ENCODE results near the gene SLC22A17.
A peak's percentile ranks its signal among the peaks of the same experiment; 100 is the strongest.

The SLC22A17 gene

DNA sequence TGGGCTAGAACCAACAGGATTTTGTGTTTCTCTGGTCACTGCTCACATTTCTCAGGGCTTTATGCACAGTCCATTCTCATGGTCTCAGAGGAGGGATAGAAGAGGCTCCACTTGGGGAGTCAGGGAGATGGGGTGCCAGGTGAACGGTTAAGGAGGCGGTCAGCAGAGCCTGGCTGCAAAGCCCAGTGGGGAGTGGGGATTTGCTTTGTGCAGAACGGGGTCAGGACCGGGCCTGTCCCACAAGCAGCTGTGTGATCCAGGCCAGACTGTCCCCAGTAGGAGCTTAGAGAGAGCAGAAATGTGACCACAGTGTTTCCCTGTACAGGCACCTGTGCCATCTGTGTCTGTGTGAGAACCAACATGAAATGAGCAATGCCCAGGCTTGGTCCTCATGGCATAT is 28.3 kb upstream of the SLC22A17 start:
- DNase-seq, result no peak

DNA sequence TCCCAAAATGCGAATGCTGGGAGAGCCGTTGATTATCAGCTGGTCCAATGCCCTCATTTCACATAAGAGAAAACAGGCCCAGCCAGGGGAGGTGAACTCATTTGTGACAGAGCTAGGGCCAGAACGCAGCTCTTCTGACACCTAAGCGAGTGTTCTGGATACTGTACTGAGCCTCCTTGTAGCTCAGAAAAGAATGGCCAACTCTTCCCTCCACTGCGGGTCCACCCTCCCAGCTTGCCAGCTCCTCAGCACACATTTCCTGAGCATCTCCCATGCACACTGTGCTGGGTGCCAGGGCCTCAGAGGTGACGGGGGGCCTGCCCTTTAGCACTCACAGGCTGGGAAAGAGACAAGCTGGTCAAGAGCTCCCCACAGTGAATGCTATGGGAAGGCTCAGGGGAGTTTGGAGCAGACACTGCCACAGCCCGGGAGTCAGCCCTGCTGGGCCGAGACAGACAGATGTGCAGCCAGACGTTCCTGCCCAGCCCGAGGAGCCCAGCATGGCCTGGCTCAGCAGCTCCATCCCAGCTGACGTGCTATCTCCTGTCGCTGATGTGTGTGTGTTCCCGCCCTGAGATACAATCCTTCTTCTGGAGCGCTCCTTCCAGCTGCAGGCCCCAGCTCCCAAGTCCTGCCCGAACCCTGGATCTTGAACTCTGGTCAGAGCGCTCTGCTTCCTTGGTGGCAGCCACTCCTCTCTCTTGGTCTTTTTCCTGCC is 27.7 kb upstream of the SLC22A17 start:
- no peak for DNase-seq

GRCh38 chr14:23379366-23380196 is 26.9 kb upstream of the SLC22A17 start:
- peak; percentile 64 for DNase-seq

GRCh38 chr14:23378612-23379220 is 26.0 kb upstream of the SLC22A17 start:
- no peak for DNase-seq

DNA sequence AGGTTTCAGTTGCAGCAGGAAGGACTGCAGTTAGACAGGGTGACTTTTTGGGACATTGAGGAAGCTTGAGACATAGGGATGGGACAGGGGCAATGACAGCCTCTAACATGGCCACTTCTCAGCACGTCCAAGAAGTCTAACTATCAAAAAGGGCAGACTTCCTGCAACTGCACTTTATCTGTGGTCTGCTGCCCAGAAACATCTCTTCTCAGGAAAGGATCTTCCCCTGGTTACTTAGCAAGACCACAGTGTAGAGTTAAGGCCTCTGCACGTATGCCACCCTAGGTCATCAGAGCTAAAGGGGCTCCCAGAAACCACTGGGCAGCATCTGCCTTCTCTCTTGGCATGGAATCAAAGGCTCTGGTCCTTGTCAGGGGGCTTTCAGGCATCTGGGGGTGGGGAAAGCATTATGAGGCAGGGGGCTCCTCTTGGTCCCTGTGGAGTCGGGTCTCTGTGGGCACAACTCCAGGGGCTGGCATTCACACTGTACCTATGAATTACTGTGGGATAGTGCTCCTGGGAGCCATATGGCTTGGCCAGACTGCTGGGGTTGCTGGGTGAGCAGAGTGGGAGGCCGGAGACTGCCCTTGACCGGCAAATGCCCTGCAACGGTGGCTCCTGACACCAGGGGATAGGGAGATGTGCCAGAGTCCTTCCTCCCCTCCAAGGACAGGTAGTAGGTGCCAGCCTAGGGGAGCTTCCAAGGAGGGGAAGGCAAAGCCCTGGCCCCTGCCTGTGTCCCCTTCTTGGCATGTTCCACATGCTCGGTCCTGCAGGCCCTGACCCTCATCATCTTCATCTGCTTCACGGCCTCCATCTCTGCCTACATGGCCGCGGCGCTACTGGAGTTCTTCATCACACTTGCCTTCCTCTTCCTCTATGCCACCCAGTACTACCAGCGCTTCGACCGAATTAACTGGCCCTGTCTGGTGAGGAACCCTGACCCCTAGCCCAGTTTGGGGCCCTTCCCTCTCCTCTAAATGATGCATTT is 25.2 kb upstream of the SLC22A17 start:
- DNase-seq, result no peak

DNA sequence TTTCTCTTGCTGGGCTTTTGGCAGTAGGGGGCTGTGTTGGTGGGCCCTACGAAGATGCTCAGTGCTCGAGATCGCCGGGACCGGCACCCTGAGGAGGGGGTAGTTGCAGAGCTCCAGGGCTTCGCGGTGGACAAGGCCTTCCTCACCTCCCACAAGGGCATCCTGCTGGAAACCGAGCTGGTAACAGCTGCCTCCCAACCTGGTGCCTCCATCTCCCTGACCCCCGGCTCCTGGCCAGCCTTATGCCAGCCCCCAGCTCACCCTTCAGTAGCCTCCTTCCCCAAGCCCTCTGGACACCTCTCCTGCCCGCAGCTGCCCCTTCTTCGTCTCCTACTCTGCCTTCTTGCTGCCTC is 24.5 kb upstream of the SLC22A17 start:
- DNase-seq, result no peak

- DNase-seq, result no peak
These were observed 24.0 kb upstream of the SLC22A17 start, which contains the start of gene CMTM5 for GRCh38 chr14:23376482-23377197. TSS of gene CMTM5 (plus strand) at chr14:23377046. CDS start at chr14:23377252, 206 bp downstream.

GRCh38 chr14:23375527-23376251 is 23.0 kb upstream of the SLC22A17 start:
- DNase-seq, result no peak

- no peak for DNase-seq
These were observed 20.4 kb upstream of the SLC22A17 start for GRCh38 chr14:23373041-23373440.

DNA sequence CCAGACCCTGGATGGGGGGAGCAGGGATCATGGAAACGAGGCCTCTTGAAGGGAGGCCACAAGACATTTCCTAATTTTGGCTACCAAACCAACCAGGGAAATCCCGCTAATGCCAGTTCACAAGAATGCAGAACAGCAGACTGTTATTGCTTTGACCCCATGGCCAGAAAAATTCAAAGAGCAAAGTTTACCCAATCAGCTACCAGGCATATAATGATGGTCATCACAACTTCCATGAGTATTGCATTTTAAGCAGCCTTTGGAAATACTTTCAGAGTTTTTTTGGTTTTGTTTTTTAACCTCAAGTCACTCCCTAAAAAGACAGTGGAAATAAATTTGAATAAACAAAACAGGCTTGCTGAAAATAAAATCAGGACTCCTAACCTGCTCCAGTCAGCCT is 19.8 kb upstream of the SLC22A17 start, which contains the start of gene IL25:
Gene IL25 (plus strand): TSS at position 301 of the 400 bp plus-strand sequence.
- no peak for DNase-seq

DNA sequence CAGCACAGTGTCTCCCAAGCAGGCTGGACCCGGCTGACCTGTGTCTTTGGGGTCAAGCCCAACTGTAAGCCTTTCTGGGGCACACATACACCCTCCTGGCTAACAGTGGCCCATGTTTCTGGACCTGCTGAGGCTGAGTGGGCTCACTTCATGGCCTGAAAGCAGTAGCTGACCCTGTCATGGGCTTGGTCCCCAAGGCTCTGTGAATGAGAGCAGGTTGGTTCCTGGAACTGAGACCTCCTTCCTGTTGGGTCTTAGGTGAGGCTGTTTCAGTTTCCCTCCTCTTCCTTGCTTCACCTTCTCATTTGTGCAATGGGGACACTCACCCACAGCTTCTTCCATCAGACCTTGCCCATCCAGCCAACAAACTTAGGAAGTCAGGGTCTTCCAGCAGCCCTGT is 19.2 kb upstream of the SLC22A17 start:
- no peak for DNase-seq

- DNase-seq, result no peak
These were observed 17.5 kb upstream of the SLC22A17 start for GRCh38 chr14:23370221-23370620.

DNA sequence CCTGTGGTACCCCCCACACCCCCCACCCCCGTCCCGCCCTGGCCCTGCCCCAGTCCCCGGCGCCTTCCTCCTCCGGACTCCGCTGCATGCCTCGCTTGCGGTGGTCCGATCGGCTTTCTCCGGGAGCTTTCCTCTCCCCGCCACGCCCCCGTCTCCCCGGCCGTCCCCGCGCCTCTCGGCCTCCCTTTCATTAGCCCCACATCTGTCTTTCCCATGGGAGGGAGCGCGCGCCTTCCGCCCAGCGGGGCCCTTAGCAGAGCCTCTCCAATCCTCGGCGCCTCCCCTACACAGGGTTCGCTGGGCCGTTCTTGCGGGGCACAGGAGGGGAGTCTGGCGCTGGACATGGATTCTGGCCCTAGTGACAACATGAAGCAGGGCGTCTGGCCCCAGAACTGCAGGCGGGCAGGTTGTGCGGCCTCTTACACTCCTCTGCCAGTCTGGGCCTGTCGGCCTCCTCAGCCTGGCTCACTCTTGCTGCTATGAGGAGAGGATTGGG is 13.8 kb upstream of the SLC22A17 start:
- no peak for DNase-seq

DNA sequence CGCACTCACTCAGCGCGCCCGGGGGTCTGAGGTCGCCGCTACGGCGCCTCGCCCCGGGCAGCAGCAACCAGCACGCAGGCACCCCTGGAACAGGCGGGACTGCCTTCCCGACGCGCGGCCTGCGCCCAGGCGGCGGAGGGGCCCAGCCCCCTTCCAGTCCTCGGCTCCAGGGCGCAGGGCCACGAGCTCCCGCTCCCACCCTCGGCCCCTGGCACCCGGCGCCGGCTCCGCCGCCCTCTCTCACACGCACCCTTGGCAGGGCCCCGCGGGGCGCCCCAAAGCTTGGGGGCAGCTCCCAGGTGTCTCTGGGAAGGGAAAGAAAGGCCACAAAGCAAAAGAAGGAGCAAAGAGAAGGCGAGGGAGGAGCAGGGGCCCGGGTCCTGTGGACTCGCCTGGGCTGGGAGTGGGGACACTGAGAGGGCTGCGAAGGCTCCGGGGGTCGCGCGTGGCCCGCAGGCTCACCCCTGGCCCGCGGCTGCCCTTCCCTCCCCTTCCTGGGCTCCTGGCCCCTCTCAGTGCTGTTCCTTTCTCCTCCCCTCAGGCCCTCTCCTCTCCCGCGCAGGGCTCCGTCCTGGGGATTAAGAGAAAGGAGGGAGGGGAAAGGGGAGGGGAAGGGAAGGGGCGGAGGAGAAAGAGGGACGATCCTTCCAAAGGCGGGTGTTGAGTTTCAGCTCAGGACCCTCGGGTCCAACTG is 13.2 kb upstream of the SLC22A17 start:
- no peak for DNase-seq

DNA sequence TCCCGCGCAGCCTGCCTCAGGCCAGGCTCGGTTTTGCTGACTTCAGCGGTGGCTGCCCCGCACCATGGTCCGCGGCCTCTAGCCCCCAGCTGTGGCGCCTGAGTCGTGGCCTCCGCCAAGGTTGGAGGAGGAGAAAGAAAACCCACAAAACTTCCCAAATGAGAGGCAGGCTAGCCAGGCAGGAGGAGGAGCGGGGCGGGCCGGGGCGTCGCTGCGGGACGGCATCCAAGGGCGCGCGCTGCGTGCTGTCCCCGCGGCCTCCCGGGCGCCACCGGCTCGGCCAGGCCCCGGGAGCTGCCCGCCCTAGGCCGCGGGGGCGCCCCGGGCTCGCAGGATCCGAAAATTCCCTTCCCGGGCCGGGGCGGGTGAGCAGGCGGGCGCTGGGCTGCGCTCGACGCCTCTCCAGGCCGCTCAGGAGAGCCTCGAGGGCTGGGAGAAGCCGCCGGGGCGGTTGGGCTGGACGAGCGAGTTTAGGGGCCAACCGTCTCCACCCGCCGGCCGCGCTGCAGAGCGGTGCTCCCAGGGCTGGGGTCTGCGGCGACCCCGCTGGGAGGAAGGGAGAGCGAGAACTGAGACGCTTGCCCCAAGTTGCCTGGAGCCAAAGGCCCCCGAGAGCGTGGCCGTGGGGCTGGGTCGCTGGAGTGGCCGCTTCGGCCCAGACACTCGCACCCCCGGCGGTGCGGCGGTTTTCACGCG is 12.5 kb upstream of the SLC22A17 start, which contains the start of gene EFS:
Gene EFS (minus strand): TSS at position 137 of the 696 bp plus-strand sequence. CDS start 147 bp downstream, outside the sequence.
- DNase-seq, result no peak

GRCh38 chr14:23364164-23365035 is 11.7 kb upstream of the SLC22A17 start:
- no peak for DNase-seq

DNA sequence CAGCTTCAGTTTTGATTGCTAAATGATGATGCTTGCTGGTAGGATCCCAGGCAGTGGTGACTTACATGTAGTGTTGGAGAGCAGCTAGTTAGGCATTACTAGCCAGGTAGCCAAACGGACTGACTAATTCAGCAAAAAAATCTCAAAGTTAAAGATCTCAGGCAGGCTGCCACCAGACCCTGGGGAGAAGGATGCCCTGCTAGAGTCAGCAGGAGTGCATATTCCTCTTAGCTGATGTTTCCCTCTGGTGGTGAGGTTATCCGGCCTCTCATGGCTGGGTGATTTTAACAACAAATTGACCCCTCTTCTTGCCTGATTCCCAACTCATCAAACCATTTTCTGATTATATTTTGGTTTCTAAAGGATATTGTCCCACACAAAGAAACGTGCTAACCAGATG is 9.5 kb upstream of the SLC22A17 start:
- DNase-seq, result no peak

GRCh38 chr14:23361763-23362162 is 9.1 kb upstream of the SLC22A17 start:
- DNase-seq, result no peak
